DLD1 (cell line): ENCODE measurements around the gene TIAM2.
"Not testable (repeated sequence)": the region's sequence is repeated elsewhere in the genome, so short reads cannot be mapped to it uniquely, and the experiment has no call there.

ENCODE experiments used
- in situ Hi-C: cut with HindIII; loops from 2 replicates; pipeline ENCODE4 v1.10.0; 2017; ENCODE audit warnings: low sequenced_read_pairs

TIAM2 gene

GRCh38 chr6:154995254-154996015 lies at the start of gene TIAM2:
Gene TIAM2, plus strand, starts transcription at chr6:154995315. Its CDS starts 133,909 bp downstream, at chr6:155129224.
- in situ Hi-C loops = no loop called here

GRCh38 chr6:154950979-154951344 lies 44.2 kb upstream of the TIAM2 start:
- in situ Hi-C loops = no loop called here

GRCh38 chr6:154951345-154952200 lies 43.5 kb upstream of the TIAM2 start:
- in situ Hi-C loops = no loop called here

- in situ Hi-C loops = no loop called here
Observed at GRCh38 chr6:154953644-154954043, 41.5 kb upstream of the TIAM2 start.

GRCh38 chr6:154954347-154954746 lies 40.8 kb upstream of the TIAM2 start:
- in situ Hi-C loops = no loop called here

GRCh38 chr6:154956771-154957522 lies 38.2 kb upstream of the TIAM2 start:
- in situ Hi-C loops = no loop called here

- in situ Hi-C loops = no loop called here
Observed at GRCh38 chr6:154958469-154958868, 36.6 kb upstream of the TIAM2 start.

- in situ Hi-C loops = no loop called here
Observed at GRCh38 chr6:154960299-154960843, 34.7 kb upstream of the TIAM2 start.

GRCh38 chr6:154960854-154961530 lies 34.1 kb upstream of the TIAM2 start:
- in situ Hi-C loops = no loop called here

- in situ Hi-C loops = no loop called here
Observed at GRCh38 chr6:154962753-154963152, 32.4 kb upstream of the TIAM2 start.

- in situ Hi-C loops = not testable (repeated sequence)
Observed at GRCh38 chr6:154966065-154966770, 28.9 kb upstream of the TIAM2 start.

GRCh38 chr6:154969796-154970195 lies 25.3 kb upstream of the TIAM2 start:
- in situ Hi-C loops = no loop called here

- in situ Hi-C loops = no loop called here
Observed at GRCh38 chr6:154974485-154975149, 20.5 kb upstream of the TIAM2 start.

- in situ Hi-C loops = no loop called here
Observed at GRCh38 chr6:154977588-154977987, 17.5 kb upstream of the TIAM2 start.

- in situ Hi-C loops = no loop called here
Observed at GRCh38 chr6:154980273-154981078, 14.6 kb upstream of the TIAM2 start.

GRCh38 chr6:154981079-154981870 lies 13.8 kb upstream of the TIAM2 start:
- in situ Hi-C loops = no loop called here

- in situ Hi-C loops = no loop called here
Observed at GRCh38 chr6:154984146-154984545, 11.0 kb upstream of the TIAM2 start.

GRCh38 chr6:154986787-154987235 lies 8.3 kb upstream of the TIAM2 start:
- in situ Hi-C loops = no loop called here
